CD14-positive monocyte (primary cell): ENCODE data around the gene KNDC1. TPM values are rescaled to one million over a fixed set of nuclear protein-coding genes. Genes with fewer than 3 reads are reported as not detected.

Experiments used
- DNase-seq, 3 donors: peaks; one replicate each; pipeline ENCODE4 v3.0.0-alpha.2; 2011 to 2022
- H2AFZ ChIP-seq: 2 replicates; pipeline ENCODE4 v1.6.0; 2012; ENCODE audit warnings: mild to moderate bottlenecking, low read depth, low read length, inconsistent platforms; ENCODE audit not compliant: insufficient read depth, poor library complexity, severe bottlenecking
- H3K27ac ChIP-seq, 2 donors: 1 replicate in 1 of 2; 2 replicates in 1 of 2; pipeline ENCODE4 v1.5.1; 2012 to 2013; ENCODE audit warnings: low read length in 2 of 2, control low read depth in 1 of 2, inconsistent platforms in 1 of 2, low read depth in 1 of 2, mild to moderate bottlenecking in 1 of 2
- H3K27me3 ChIP-seq, 2 donors: one replicate each; pipeline versions ENCODE4 v1.6.0 to v1.6.1; 2011 to 2013; ENCODE audit warnings: low read length in 2 of 2; ENCODE audit not compliant: control insufficient read depth in 2 of 2, insufficient read depth in 2 of 2
- H3K36me3 ChIP-seq, 2 donors: replicated peaks in 1 of 2; 1 replicate in 1 of 2; 2 replicates in 1 of 2; pipeline versions ENCODE4 v1.5.1 to v1.6.1; 2012 to 2013; ENCODE audit warnings: low read length in 2 of 2, control low read depth in 1 of 2, inconsistent platforms in 1 of 2, mild to moderate bottlenecking in 1 of 2; ENCODE audit not compliant: insufficient read depth in 2 of 2, control insufficient read depth in 1 of 2
- H3K4me1 ChIP-seq, 2 donors: 1 replicate in 1 of 2; 2 replicates in 1 of 2; pipeline versions ENCODE4 v1.5.1 to v1.6.1; 2012 to 2013; ENCODE audit warnings: low read length in 2 of 2, control low read depth in 1 of 2, inconsistent platforms in 1 of 2, mild to moderate bottlenecking in 1 of 2, moderate library complexity in 1 of 2; ENCODE audit not compliant: insufficient read depth in 2 of 2, control insufficient read depth in 1 of 2
- H3K4me2 ChIP-seq: replicated peaks from 2 replicates; pipeline ENCODE3; 2012; ENCODE audit warnings: low read length, moderate library complexity, mild to moderate bottlenecking; ENCODE audit not compliant: poor library complexity, severe bottlenecking; ENCODE audit errors: extremely low read depth
- H3K4me3 ChIP-seq, 3 experiments: fragments of 200-600 bp in 1 of 3; sonication (generic) in 1 of 3; replicated peaks in 1 of 3; 1 replicate in 2 of 3; 2 replicates in 1 of 3; pipeline ENCODE4 v1.5.1; 2011 to 2013; ENCODE audit warnings: low read length in 3 of 3, mild to moderate bottlenecking in 3 of 3, control low read depth in 2 of 3, low read depth in 2 of 3, inconsistent platforms in 1 of 3, moderate library complexity in 1 of 3
- H3K79me2 ChIP-seq: 2 replicates; pipeline ENCODE4 v1.6.0; 2012; ENCODE audit warnings: mild to moderate bottlenecking, control low read depth, inconsistent platforms, low read length, moderate library complexity; ENCODE audit not compliant: insufficient read depth
- H3K9ac ChIP-seq: 2 replicates; pipeline ENCODE4 v1.6.0; 2017; ENCODE audit warnings: low read length, mild to moderate bottlenecking; ENCODE audit not compliant: insufficient read depth, poor library complexity, severe bottlenecking
- H3K9me3 ChIP-seq, 2 donors: replicated peaks in 1 of 2; 1 replicate in 1 of 2; 2 replicates in 1 of 2; pipeline versions ENCODE4 v1.5.1 to v1.6.1; 2012 to 2013; ENCODE audit warnings: low read length in 2 of 2, control low read depth in 1 of 2; ENCODE audit not compliant: control insufficient read depth in 1 of 2, insufficient read depth in 1 of 2
- H4K20me1 ChIP-seq: 2 replicates; pipeline ENCODE4 v1.6.0; 2012; ENCODE audit warnings: mild to moderate bottlenecking, low read length, control low read depth, moderate library complexity; ENCODE audit not compliant: insufficient read depth
- H3K27ac Mint-ChIP-seq, 7 donors: one replicate each; pipeline ENCODE4 v1.8.0; 2020; ENCODE audit warnings: mild to moderate bottlenecking in 7 of 7, mixed read lengths in 7 of 7, moderate library complexity in 6 of 7, inconsistent platforms in 2 of 7
- H3K27me3 Mint-ChIP-seq, 3 donors: one replicate each; pipeline ENCODE4 v1.8.0; 2021 to 2022; ENCODE audit warnings: low read depth in 3 of 3, mild to moderate bottlenecking in 3 of 3, mixed read lengths in 3 of 3, moderate library complexity in 3 of 3, inconsistent platforms in 1 of 3
- H3K36me3 Mint-ChIP-seq, 2 donors: one replicate each; pipeline ENCODE4 v1.8.0; 2020; ENCODE audit warnings: mixed read lengths in 2 of 2, inconsistent platforms in 1 of 2, mild to moderate bottlenecking in 1 of 2
- H3K4me1 Mint-ChIP-seq: one replicate; pipeline ENCODE4 v1.8.0; 2020; ENCODE audit warnings: mild to moderate bottlenecking, mixed read lengths
- H3K4me3 Mint-ChIP-seq, 2 donors: one replicate each; pipeline ENCODE4 v1.8.0; 2020; ENCODE audit warnings: mild to moderate bottlenecking in 2 of 2, mixed read lengths in 2 of 2, moderate library complexity in 1 of 2
- H3K9me3 Mint-ChIP-seq, 7 donors: one replicate each; pipeline ENCODE4 v1.8.0; 2020 to 2022; ENCODE audit warnings: mixed read lengths in 7 of 7, mild to moderate bottlenecking in 6 of 7, moderate library complexity in 6 of 7, inconsistent platforms in 2 of 7
- WGBS: methylation state at CpG from one replicate; pipeline ENCODE4 v1.1.5; 2013; ENCODE audit warnings: missing lambda C conversion rate; ENCODE audit not compliant: insufficient coverage; 5-methylcytosine and 5-hydroxymethylcytosine counted together
- intact Hi-C, 2 donors: fragments of 100-400 bp; cut with micrococcal nuclease; formaldehyde crosslinking; loops; one replicate each; pipeline versions ENCODE4 v1.15.0 to v1.15.1; 2023
- polyA plus RNA-seq, 3 donors: library from polyadenylated mRNA; depleted of rRNA in 1 of 3; unstranded in 2 of 3; stranded (reverse) in 1 of 3; fragments of 300-500 nt in 2 of 3; fragments of >200 nt in 1 of 3; fragmentation: Illumina TruSeq in 2 of 3; gene quantifications; 1 replicate in 2 of 3; 2 replicates in 1 of 3; pipeline ENCODE4 v1.2.3, GENCODE V29; 2012 to 2021
- TF ChIP-seq, protein P1 (sequence below): fragments of 200-600 bp; IDR thresholded peaks from one replicate; pipeline ENCODE4 v1.8.0; 2022; ENCODE audit warnings: antibody characterized with exemption, mild to moderate bottlenecking

The KNDC1 gene
- polyA plus RNA-seq, 3 donors: 0.22 to 0.80 TPM; not detected in 1

DNA sequence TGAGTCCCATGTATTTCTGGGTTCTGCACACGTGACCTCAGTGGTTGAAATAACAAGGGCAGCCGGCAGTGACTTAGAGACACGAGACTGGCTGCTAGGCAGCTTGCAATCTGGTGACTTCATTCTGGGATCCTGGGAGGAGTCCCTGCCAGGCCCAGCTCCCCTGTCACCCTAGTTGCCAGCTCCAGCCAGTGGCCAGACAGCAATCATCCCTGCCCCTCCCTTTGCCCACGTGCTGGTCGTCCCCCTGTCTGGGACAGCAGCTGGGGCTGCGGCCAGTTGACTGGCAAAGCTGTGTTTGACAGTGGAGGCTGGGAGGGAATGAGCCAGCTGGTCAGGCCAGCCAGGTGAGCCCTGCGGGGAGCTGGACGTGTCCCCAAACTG, 42.3 kb upstream of the KNDC1 start:
- no peak overlapping the region for H3K4me3 Mint-ChIP-seq
- Histone ChIP-seq H2AFZ (no peak overlapping the region), H3K4me2 (no peak overlapping the region), H4K20me1 (no peaks in the 10 kb centered on the region), H3K4me1 (no peaks in the 10 kb centered on the region), H3K27me3 (peaks cover 0 to under 1% of the 10 kb centered on the region in 2 donors), H3K9ac (no peak overlapping the region), H3K9me3 (peaks cover 12 to 42% of the 10 kb centered on the region in 2 donors), H3K36me3 (no peaks in the 10 kb centered on the region), H3K79me2 (no peaks in the 10 kb centered on the region), H3K4me3 (no peak overlapping the region), H3K27ac (no peak overlapping the region)
- no peaks in the 10 kb centered on the region for H3K36me3 Mint-ChIP-seq
- TF ChIP-seq, protein P1, sequence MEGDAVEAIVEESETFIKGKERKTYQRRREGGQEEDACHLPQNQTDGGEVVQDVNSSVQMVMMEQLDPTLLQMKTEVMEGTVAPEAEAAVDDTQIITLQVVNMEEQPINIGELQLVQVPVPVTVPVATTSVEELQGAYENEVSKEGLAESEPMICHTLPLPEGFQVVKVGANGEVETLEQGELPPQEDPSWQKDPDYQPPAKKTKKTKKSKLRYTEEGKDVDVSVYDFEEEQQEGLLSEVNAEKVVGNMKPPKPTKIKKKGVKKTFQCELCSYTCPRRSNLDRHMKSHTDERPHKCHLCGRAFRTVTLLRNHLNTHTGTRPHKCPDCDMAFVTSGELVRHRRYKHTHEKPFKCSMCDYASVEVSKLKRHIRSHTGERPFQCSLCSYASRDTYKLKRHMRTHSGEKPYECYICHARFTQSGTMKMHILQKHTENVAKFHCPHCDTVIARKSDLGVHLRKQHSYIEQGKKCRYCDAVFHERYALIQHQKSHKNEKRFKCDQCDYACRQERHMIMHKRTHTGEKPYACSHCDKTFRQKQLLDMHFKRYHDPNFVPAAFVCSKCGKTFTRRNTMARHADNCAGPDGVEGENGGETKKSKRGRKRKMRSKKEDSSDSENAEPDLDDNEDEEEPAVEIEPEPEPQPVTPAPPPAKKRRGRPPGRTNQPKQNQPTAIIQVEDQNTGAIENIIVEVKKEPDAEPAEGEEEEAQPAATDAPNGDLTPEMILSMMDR: no peak
- peaks cover under 1 to 3% (median 3%) of the 10 kb centered on the region in 3 donors for H3K27me3 Mint-ChIP-seq
- intact Hi-C loops: no loop called here
- 79% methylated on average over 7 of the region's 8 CpGs for WGBS
- H3K9me3 Mint-ChIP-seq: peaks cover 11 to 37% (median 28%) of the 10 kb centered on the region in 7 donors
- no peak overlapping the region for H3K27ac Mint-ChIP-seq
- H3K4me1 Mint-ChIP-seq: peaks cover under 1% of the 10 kb centered on the region
- no peak for DNase-seq

DNA sequence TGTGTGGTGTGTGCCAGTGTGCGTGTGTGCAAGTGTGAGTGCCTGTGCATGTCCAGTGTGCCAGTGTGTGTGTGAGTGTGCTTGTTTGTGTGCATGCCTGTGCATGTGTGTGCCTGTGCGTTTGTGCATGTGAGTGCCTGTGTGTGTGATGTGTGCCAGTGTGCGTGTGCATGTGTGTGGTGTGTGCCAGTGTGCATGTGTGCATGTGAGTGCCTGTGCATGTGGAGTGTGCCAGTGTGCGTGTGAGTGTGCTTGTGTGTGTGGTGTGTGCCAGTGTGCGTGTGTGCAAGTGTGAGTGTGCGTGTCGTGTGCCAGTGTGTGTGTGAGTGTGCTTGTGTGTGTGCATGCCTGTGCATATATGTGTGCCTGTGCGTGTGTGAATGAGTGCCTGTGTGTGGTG, 38.5 kb upstream of the KNDC1 start:
- H3K4me2 ChIP-seq: no peak overlapping the region
- no peaks in the 10 kb centered on the region for H4K20me1 ChIP-seq
- Mint-ChIP-seq H3K27me3 (peaks cover 11 to 23% (median 11%) of the 10 kb centered on the region in 3 donors), H3K4me3 (no peak overlapping the region), H3K36me3 (no peaks in the 10 kb centered on the region), H3K9me3 (peaks cover 8 to 20% (median 18%) of the 10 kb centered on the region in 7 donors), H3K27ac (no peak overlapping the region), H3K4me1 (peaks cover 3% of the 10 kb centered on the region)
- no peak overlapping the region for H3K9ac ChIP-seq
- peaks cover 0 to 17% of the 10 kb centered on the region in 2 donors for H3K27me3 ChIP-seq
- H3K36me3 ChIP-seq: no peaks in the 10 kb centered on the region
- intact Hi-C loops: no loop called here
- TF ChIP-seq, protein P1: no peak
- H3K79me2 ChIP-seq: no peaks in the 10 kb centered on the region
- H2AFZ ChIP-seq: no peak overlapping the region
- H3K9me3 ChIP-seq: peaks cover 12 to 34% of the 10 kb centered on the region in 2 donors
- H3K27ac ChIP-seq: no peak overlapping the region
- no peak for DNase-seq
- H3K4me1 ChIP-seq: no peaks in the 10 kb centered on the region
- over 99% methylated on average over 8 of the region's 8 CpGs for WGBS
- H3K4me3 ChIP-seq: no peak overlapping the region
